Prostate gland (tissue), 2 donors: ENCODE measurements around the gene GNG14.

Source experiments
- CTCF ChIP-seq, 4 experiments: fragments of 200-600 bp in 2 of 4; fragments of 450-650 bp in 2 of 4; sonication (generic) in 2 of 4; IDR thresholded peaks; 1 replicate in 3 of 4; 2 replicates in 1 of 4; pipeline ENCODE4 v1.5.1; 2016 to 2019; ENCODE audit warnings: antibody characterized with exemption in 4 of 4, mild to moderate bottlenecking in 2 of 4, moderate library complexity in 2 of 4
- POLR2A ChIP-seq: fragments of 450-650 bp; IDR thresholded peaks from one replicate; pipeline ENCODE4 v1.6.1; 2016; ENCODE audit warnings: antibody characterized with exemption, mild to moderate bottlenecking
- POLR2AphosphoS5 ChIP-seq: sonication (generic); formaldehyde crosslinking; IDR thresholded peaks from one replicate; pipeline ENCODE4 v1.6.1; 2017; ENCODE audit warnings: antibody characterized with exemption

GRCh38 chr19:12731337-12731736 lies 43.5 kb downstream of the GNG14 start:
- TF ChIP-seq POLR2A (no peak), CTCF (IDR thresholded peaks at IDR 0.05) (no peak), POLR2AphosphoS5 (no peak)
